ENCODE measurements around the gene SETBP1.

Gene SETBP1

DNA sequence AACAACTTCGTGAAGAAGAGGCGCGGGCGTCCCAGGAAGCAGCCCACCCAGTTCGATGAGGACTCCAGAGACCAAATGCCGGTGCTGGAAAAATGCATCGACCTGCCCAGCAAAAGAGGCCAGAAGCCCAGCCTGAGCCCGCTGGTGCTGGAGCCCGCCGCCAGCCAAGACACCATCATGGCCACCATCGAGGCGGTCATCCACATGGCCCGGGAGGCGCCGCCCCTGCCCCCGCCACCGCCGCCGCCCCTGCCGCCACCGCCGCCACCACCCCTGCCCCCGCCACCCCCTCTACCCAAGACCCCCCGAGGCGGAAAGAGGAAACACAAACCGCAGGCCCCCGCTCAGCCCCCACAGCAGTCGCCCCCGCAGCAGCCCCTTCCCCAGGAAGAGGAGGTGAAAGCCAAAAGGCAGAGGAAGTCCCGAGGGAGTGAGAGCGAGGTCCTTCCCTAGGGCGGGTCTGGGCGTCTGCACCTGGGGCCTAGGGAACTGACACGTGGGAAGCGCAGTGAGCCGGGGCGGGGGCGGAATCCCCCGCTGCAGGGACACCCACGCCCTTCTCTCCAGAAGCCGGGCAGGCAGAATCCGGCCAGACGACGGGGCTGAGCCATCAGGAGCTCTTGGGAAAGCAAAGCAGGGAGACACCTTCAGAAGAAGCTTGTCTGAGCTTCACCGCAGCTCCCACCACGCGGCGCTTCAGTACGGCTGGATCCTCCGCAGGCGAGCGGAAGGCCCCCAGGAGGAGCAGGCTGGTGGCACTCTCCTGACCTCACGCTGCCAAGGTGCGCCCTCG, 382.8 kb downstream of the SETBP1 start:
- no peak for DNase-seq (ENCODE audit: insufficient read length)
- no peak for FAIRE-seq
- no peak for TF ChIP-seq POLR2AphosphoS5 (IDR thresholded peaks at IDR 0.05; ENCODE audit: low read depth, low read length)
- no peak for TF ChIP-seq TAF1 (IDR thresholded peaks at IDR 0.05; ENCODE audit: borderline replicate concordance, low read depth, low read length)
- TF ChIP-seq POLR2A (IDR thresholded peaks at IDR 0.05; ENCODE audit: low read depth, low read length), result no peak

DNA sequence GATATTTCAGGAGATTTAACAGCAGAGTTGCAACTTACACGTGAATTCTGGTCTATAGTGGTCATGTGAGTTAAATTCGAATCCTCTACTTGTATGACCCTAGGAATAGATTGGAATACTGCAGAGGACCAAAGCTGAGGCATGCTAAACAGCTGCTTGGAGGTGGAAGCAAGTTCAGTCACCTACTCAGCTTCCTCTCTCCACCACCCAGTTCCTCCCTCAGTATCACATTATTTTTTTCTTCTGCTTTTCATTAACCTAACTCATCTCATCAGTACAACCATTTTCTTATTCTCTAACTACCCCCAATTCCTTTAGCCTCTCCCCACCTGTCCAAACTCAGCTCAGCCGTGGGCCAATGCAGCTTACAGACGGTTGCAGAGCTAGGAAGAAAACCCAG, 385.5 kb downstream of the SETBP1 start:
- no peak for FAIRE-seq
- no peak for TF ChIP-seq TAF1 (IDR thresholded peaks at IDR 0.05; ENCODE audit: borderline replicate concordance, low read depth, low read length)
- no peak for TF ChIP-seq POLR2AphosphoS5 (IDR thresholded peaks at IDR 0.05; ENCODE audit: low read depth, low read length)
- TF ChIP-seq POLR2A (IDR thresholded peaks at IDR 0.05; ENCODE audit: low read depth, low read length), result no peak
- DNase-seq (ENCODE audit: insufficient read length), result no peak

DNA sequence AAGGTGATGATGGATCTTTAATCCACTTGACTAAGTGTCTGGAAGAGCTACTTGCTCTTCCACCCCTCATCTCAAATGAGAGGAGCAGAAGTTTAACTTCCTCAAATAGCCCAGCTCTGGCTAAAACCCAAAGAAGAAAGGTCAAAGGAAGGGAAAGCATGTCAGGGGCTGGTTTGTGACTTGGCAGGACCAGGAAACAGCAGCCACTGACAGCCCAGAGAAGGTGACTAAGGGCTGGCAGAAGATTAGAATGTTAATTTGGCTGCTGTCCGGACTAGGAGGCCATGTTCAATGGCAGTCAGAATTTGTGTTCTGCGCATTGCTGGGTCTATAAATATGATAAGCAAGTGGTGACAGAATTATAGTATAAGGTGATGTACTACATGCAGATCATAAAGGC, 386.2 kb downstream of the SETBP1 start:
- no peak for TF ChIP-seq POLR2AphosphoS5 (IDR thresholded peaks at IDR 0.05; ENCODE audit: low read depth, low read length)
- TF ChIP-seq POLR2A (IDR thresholded peaks at IDR 0.05; ENCODE audit: low read depth, low read length), result no peak
- no peak for TF ChIP-seq TAF1 (IDR thresholded peaks at IDR 0.05; ENCODE audit: borderline replicate concordance, low read depth, low read length)
- no peak for DNase-seq (ENCODE audit: insufficient read length)
- FAIRE-seq, result peak; percentile 46

DNA sequence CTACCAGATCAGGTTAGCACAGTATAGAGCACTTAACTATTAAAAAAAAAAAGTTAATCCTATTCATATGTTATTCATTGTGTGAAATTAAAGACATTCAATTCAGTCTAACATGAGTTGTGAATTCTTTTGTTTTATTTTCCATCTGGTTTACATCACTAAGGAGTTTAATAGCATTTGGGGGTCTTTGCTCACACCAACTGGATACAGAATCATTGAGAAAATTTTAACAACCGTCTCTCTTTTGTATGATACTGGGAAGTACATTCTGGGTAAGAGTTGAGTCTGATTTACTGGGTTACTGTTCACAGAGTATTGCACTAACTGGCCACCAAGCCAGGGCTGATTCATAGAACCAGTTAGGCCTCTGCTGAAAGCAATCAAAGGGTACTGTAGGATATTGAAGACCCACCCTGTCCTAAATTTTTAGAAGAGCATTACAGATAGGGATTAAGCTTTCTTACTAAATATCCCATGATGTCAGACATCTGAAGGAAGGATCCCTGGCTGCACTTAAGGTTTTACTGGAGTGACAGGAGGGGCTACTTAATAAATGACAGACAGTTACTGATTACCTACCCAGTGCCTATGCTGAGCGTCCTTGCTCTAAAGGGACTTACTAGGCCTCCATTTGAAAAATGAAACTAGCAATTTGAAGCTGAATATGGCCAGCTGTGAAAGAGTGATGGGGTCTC, 387.9 kb downstream of the SETBP1 start:
- no peak for DNase-seq (ENCODE audit: insufficient read length)
- no peak for FAIRE-seq
- no peak for TF ChIP-seq TAF1 (IDR thresholded peaks at IDR 0.05; ENCODE audit: borderline replicate concordance, low read depth, low read length)
- no peak for TF ChIP-seq POLR2AphosphoS5 (IDR thresholded peaks at IDR 0.05; ENCODE audit: low read depth, low read length)
- no peak for TF ChIP-seq POLR2A (IDR thresholded peaks at IDR 0.05; ENCODE audit: low read depth, low read length)

DNA sequence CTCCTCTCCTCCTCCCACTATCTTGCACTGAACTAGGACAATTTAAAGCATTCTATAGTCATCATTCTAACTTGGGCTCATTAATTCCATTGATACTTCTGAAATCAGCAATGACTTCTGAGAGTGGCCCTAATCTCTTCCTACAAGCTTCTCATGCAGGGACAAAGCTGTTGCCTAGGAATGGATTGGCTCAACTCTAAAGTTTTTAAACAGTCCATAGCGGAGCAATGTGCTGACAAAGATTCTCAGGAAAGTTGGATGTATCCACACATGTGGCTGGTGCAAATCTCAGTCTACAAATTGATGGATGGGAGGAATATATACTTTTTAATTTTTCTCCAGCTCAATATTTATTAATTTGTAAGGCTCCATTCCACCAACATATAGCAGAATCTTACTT, 388.9 kb downstream of the SETBP1 start:
- DNase-seq (ENCODE audit: insufficient read length) (no peak), FAIRE-seq (no peak)
- TF ChIP-seq TAF1 (IDR thresholded peaks at IDR 0.05; ENCODE audit: borderline replicate concordance, low read depth, low read length) (no peak), POLR2AphosphoS5 (IDR thresholded peaks at IDR 0.05; ENCODE audit: low read depth, low read length) (no peak), POLR2A (IDR thresholded peaks at IDR 0.05; ENCODE audit: low read depth, low read length) (no peak)

DNA sequence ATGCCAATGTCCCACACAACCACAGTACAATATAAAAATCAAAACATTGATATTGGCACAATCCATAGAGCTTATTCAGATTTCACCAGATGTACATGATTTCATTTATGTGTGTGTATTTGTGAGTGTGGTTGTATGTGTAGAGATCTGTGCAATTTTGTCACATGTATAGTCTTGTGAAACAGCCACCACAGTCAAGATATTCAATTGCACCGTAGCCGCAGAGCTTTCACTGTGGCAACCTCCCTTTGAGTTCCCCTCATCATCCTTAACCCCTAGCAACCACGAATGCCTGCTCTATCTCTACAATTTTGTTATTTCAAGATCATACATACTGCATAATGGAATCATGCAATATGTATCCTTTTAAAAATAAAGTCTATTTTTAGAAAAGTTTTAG, 391.3 kb downstream of the SETBP1 start:
- FAIRE-seq (no peak), DNase-seq (ENCODE audit: insufficient read length) (no peak)
- TF ChIP-seq POLR2AphosphoS5 (IDR thresholded peaks at IDR 0.05; ENCODE audit: low read depth, low read length), result no peak
- no peak for TF ChIP-seq TAF1 (IDR thresholded peaks at IDR 0.05; ENCODE audit: borderline replicate concordance, low read depth, low read length)
- TF ChIP-seq POLR2A (IDR thresholded peaks at IDR 0.05; ENCODE audit: low read depth, low read length), result no peak

DNA sequence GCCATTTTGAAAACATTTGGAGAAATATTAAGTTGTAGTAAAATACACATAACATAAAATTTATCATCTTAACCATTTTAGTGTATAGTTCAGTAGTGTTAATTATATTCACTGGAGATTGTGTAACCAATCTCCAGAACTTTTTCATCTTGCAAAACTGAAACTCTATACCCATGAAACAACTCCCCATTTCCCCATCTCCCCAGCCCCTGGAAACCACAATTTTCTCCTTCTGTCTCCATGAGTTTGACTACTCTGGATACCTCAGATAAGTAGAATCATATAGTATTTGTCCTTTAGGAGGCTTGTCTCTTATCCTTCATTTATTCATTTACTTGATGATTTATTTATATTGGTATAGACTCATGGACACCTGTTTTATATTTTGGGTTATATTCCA, 392.9 kb downstream of the SETBP1 start:
- FAIRE-seq, result no peak
- no peak for TF ChIP-seq TAF1 (IDR thresholded peaks at IDR 0.05; ENCODE audit: borderline replicate concordance, low read depth, low read length)
- DNase-seq (ENCODE audit: insufficient read length), result no peak

DNA sequence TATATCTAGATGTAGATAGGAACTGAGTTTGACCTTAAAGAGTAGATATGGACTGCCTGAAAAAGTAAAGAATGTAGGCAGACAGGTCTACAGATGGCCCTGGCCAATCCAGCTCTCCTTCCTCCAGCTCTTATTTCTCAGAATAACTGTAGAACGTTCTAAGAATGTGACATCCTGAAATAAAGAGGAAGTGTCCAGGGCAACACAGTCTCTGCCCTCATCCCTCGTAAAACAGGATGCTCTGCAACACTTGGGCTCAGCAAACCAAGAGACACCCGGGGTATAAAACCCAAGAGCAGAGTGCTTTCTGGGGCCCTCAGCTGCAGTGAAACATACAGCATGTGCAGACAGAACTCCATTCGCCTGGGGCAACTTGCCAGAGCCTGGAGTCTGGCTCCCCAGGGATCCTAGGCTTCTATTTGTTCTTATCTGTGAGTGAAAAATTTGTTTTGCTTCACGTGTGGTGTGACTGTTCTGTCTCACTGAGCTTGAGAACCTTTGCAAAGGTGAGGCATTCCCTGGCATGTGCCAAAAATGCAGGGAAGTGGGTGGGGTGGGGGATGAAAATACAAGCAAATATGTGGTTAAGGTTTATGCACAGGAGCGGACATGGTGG, 401.0 kb downstream of the SETBP1 start:
- TF ChIP-seq POLR2A (IDR thresholded peaks at IDR 0.05; ENCODE audit: low read depth, low read length) (no peak), POLR2AphosphoS5 (IDR thresholded peaks at IDR 0.05; ENCODE audit: low read depth, low read length) (no peak), TAF1 (IDR thresholded peaks at IDR 0.05; ENCODE audit: borderline replicate concordance, low read depth, low read length) (no peak)
- no peak for FAIRE-seq
- DNase-seq (ENCODE audit: insufficient read length), result no peak

DNA sequence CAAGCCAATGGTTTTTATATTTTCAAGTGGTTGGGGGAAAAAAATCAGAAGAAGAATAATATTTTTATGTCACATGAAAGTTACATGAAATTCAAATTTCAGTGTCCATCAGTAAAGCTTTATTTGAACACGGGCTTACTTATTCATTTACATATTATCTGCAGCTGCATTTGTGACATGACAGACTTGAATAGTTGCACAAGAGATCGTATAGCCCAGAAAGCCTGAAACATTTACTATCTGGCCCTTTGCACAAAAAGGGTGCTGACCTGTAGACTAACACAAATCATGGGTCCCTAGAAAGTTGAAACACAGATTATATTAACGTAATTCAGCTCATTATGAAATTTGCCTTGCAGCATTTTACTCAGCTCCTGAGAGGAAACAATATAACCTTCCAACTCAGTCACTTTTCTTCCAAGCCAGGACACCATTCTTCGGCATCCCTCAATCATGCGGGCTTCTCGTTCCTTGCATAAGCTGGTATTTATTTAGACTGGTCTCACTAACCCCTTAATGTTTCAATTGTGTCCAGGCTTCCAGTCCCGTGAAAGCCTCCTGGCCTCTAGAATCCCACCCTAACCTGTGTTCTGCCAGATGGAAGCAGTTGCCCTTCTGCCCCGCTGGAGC, 402.7 kb downstream of the SETBP1 start:
- no peak for TF ChIP-seq POLR2AphosphoS5 (IDR thresholded peaks at IDR 0.05; ENCODE audit: low read depth, low read length)
- no peak for TF ChIP-seq TAF1 (IDR thresholded peaks at IDR 0.05; ENCODE audit: borderline replicate concordance, low read depth, low read length)
- TF ChIP-seq POLR2A (IDR thresholded peaks at IDR 0.05; ENCODE audit: low read depth, low read length), result no peak
- no peak for DNase-seq (ENCODE audit: insufficient read length)
- FAIRE-seq, result no peak

DNA sequence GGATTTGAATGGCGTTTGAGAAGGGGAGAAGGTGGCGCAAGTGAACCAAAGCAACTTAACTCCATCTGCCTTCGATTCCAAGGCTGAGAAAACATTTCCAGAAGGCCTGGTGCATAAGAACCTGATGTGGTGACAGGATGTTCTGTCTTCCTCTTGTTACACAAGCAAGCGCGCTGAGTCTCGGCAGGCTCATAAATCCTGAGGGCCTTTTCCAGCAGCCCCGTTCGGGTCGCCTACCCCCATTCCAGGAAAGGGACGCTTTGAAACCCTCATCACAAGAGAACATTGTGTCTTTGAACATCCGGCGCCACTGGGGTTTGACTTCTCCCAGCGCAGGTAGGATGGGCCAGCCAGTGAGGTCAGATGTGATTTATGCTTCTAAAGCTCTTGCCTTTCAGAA, 403.5 kb downstream of the SETBP1 start:
- no peak for TF ChIP-seq POLR2A (IDR thresholded peaks at IDR 0.05; ENCODE audit: low read depth, low read length)
- TF ChIP-seq TAF1 (IDR thresholded peaks at IDR 0.05; ENCODE audit: borderline replicate concordance, low read depth, low read length), result no peak
- no peak for TF ChIP-seq POLR2AphosphoS5 (IDR thresholded peaks at IDR 0.05; ENCODE audit: low read depth, low read length)
- no peak for FAIRE-seq
- DNase-seq (ENCODE audit: insufficient read length), result no peak

DNA sequence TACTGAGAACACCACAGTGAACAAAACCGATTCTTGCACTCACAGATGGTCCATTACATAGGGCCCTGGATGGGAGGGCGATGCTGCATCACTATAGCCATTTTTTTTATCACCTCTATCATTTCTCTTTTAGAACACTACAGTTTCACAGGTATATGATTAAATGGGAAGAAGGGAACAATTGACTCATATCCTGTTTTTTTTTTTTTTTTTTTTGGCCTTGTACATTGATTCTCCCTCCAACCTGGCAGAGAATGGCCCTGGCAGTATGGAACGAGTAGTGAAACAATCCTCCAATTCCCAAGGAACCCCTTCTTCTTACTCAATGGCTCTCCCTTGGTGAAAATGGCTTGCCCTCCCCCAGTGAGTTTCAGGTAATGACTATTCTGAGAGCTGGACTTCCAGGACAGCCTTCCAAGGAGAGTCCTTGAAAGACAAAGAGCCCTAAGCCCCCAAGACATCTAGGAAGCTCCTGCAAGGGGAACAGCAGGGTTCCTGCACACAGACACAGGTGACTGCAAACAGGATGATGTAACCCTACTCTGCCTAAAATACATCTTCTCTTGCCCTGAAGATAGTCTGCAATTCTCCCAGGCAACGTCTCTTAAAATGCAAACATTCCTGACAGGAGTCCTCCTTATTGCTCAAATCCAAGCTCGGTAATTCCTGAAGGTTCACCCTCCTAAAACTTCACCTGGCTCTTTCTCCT, 405.4 kb downstream of the SETBP1 start:
- TF ChIP-seq POLR2A (IDR thresholded peaks at IDR 0.05; ENCODE audit: low read depth, low read length) (no peak), POLR2AphosphoS5 (IDR thresholded peaks at IDR 0.05; ENCODE audit: low read depth, low read length) (no peak), TAF1 (IDR thresholded peaks at IDR 0.05; ENCODE audit: borderline replicate concordance, low read depth, low read length) (no peak)
- FAIRE-seq, result no peak

More for the DNA sequence above, 405.4 kb downstream of the SETBP1 start:
- DNase-seq (ENCODE audit: insufficient read length), result no peak
